ENCODE measurements around the gene RSRC1. TPM values are rescaled to one million over a fixed set of nuclear protein-coding genes. Genes with fewer than 3 reads are reported as not detected.

RSRC1 gene
- total RNA-seq, 1 experiment from 2014 or later = 37.9 TPM

GRCh38 chr3:158418035-158418434 lies 308.1 kb downstream of the RSRC1 start:
- Histone ChIP-seq H4K8ac (replicated peaks; ENCODE audit: insufficient read length, low read depth, low read length) (no peak overlapping the region), H3K4me1 (ENCODE audit: insufficient read depth, low read length) (no peaks in the 10 kb centered on the region), H3T11ph (ENCODE audit: low read length) (no peak overlapping the region), H4K91ac (ENCODE audit: insufficient read length, low read depth, low read length) (no peak overlapping the region), H3K23me2 (ENCODE audit: insufficient read length, low read depth, low read length, poor library complexity, severe bottlenecking) (no peaks in the 10 kb centered on the region), H2AK5ac (ENCODE audit: insufficient read length, low read length) (no peak overlapping the region), H4K5ac (ENCODE audit: insufficient read length, low read depth, low read length) (no peak overlapping the region), H2BK15ac (ENCODE audit: low read depth, low read length) (no peak overlapping the region), H3K18ac (ENCODE audit: insufficient read length, low read depth, low read length) (no peak overlapping the region), H2BK20ac (ENCODE audit: low read depth, low read length, poor library complexity, severe bottlenecking) (no peak overlapping the region), H3K4ac (ENCODE audit: low read depth, low read length) (no peak overlapping the region), H3K9me3 (ENCODE audit: control insufficient read depth, low read depth, low read length) (no peaks in the 10 kb centered on the region), H2AFZ (ENCODE audit: low read length) (no peak overlapping the region), H3K9ac (ENCODE audit: extremely low read depth, insufficient read length, low read length) (no peak overlapping the region), H2BK12ac (ENCODE audit: insufficient read length, low read depth, low read length) (no peak overlapping the region), H3K23ac (ENCODE audit: insufficient read length, low read depth, low read length) (no peak overlapping the region), H2BK5ac (ENCODE audit: insufficient read length, low read length) (no peak overlapping the region), H3K4me2 (ENCODE audit: insufficient read depth, insufficient read length, low read length) (no peak overlapping the region), H2BK120ac (ENCODE audit: low read depth, low read length, poor library complexity, severe bottlenecking) (no peak overlapping the region), H3K79me1 (ENCODE audit: insufficient read depth, low read depth, low read length, poor library complexity, severe bottlenecking) (no peaks in the 10 kb centered on the region), H3K56ac (ENCODE audit: insufficient read length, low read depth, low read length) (no peak overlapping the region), H3K27me3 (ENCODE audit: insufficient read depth, low read length) (no peaks in the 10 kb centered on the region), H3K14ac (ENCODE audit: insufficient read depth, low read length) (no peak overlapping the region), H4K20me1 (ENCODE audit: control insufficient read depth, insufficient read depth, insufficient read length) (no peaks in the 10 kb centered on the region), H3K27ac (ENCODE audit: insufficient read length, low read depth, low read length) (no peak overlapping the region), H3K79me2 (ENCODE audit: insufficient read depth, low read length) (no peaks in the 10 kb centered on the region)
- no peaks in the 10 kb centered on the region for H3K36me3 Mint-ChIP-seq (ENCODE audit: insufficient read depth in 1 of 3, low read depth in 3 of 3)
- 0 out of 4 replicates have a peak, but pooled peaks cover 0 to 3% of the 10 kb centered on the region in 2 experiments for H3K4me1 Mint-ChIP-seq
- no peak overlapping the region for H3K4me3 Mint-ChIP-seq
- no peaks in the 10 kb centered on the region; a peak in 2 of 5 replicates for H3K9me3 Mint-ChIP-seq
- DNase-seq = no peak
- H3K27me3 Mint-ChIP-seq (ENCODE audit: low read depth) = no peaks in the 10 kb centered on the region
- no peak overlapping the region for H3K27ac Mint-ChIP-seq
- TF ChIP-seq CTCF (conservative IDR thresholded peaks at IDR 0.05) = no peak
